GM04504 (cell line): ENCODE results near the gene SLC38A4.
"Not testable (repeated sequence)": the region's sequence is repeated elsewhere in the genome, so short reads cannot be mapped to it uniquely, and the experiment has no call there.

Experiments used
- DNase-seq: peaks from one replicate; pipeline ENCODE4 v3.0.0-alpha.2; 2012; ENCODE audit warnings: low read depth

The SLC38A4 gene

DNA sequence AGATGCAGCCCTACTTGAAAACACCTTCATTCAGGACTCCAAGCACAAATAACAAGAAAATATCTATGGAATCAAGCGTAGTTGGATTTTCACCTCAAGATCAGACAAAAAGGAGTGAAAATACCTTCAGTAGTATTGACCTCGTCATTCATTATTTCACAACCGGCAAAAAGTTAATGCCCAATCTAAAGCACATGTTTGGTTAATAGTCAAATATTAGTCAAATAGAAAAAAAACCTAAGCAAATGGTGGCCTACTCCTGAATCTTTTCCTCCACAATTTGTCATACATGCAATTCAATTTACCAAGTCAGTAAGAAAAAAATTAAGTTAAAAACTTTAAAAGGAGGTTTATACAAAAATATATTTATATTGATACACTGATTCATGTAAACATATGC is 50.0 kb downstream of the SLC38A4 start:
- DNase-seq, result no peak

- DNase-seq, result no peak
Measured at GRCh38 chr12:46774322-46774633, 51.5 kb downstream of the SLC38A4 start.

GRCh38 chr12:46773586-46774321 is 52.0 kb downstream of the SLC38A4 start:
- no peak for DNase-seq

DNA sequence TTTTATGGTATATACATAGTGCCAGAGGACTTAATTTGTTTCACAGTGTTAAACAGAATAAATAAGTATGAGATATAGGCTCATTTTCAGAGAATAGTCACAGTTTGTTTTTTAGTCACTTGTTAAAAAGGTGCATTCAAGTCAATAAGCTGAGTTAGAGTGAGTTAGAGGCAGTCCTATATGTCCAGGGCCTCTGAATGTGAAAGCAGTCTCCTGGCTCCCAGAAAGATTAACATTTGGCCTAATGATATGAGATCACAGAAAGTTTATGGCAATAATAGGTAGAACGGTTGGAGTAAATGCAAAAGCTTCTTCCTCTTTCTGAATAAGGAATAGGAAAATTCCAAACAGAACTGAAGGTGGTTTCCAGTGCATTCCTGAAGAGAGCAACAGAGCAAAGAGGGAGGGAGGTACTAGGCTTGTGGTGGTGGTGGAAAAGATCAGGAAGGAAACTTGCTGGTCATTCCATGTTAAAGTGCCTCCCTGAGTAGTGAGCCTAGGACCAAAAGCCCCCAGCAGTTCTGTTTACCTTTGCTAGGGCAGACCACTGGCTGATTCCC is 54.4 kb downstream of the SLC38A4 start:
- no peak for DNase-seq

DNA sequence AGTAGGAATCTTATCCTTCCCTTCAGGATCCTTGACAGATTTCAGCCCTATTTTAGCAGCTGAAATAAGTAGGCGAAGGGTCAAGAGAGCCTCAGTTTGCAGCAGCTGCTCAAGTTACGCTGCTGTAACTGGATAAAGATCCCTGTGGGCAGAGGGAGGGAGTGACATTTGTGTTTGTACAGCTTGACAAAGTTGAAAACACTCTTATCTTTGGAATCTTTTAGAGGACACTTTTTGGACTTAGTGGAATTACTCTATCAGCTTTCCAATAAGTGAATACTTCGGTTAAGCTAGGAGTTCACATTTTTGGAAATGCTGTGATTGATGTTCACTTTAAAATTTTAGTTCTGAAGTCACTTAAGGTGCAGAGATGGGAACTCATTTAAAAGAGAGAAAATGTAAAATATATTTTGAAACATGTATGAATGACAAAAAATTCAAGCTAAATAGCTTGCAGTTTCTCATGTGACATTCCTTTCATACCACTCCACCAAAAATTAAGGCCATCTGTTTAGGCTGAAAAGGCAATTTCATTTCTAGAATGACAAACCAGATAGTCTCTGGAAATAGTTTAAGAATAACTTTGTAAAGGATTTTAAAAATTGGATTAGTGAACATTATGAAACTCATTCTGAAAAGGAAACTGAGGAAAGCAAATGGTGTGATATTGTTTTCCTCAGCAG is 55.2 kb downstream of the SLC38A4 start:
- no peak for DNase-seq

DNA sequence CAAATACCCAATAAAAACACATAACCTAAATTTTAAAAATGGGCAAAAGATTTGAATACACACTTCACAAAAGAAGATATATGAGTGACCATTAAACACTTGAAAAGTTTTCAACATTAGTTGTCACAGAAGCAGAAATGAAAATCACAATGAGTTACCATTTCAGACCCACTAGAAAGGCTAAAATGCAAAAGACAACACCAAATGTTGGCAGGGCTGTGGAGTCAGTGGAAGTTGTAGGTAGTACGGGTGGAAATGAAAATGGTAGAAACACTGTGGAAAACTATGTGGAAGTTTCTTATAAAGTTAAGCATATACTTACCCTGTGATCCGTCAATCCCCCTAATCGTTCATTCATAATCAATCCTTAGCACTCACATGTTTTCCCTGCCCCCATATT is 61.8 kb downstream of the SLC38A4 start:
- DNase-seq, result no peak

DNA sequence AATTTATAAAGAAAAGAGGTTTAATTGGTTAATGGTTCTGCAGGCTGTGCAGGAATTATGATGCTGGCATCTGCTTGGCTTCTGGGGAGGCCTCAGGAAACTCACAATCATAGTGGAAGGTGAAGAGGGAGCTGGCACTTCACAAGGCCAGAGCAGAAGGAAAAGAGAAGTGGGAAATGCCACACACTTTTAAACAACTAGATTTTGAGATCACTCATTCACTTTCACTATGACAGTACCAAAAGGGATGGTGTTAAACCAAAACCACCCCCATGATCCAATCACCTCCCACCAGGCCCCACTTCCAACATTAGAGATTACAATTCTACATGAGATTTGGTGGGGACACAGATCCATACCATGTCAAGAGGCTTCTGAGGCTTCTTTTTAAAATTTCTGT is 62.6 kb downstream of the SLC38A4 start:
- no peak for DNase-seq

DNA sequence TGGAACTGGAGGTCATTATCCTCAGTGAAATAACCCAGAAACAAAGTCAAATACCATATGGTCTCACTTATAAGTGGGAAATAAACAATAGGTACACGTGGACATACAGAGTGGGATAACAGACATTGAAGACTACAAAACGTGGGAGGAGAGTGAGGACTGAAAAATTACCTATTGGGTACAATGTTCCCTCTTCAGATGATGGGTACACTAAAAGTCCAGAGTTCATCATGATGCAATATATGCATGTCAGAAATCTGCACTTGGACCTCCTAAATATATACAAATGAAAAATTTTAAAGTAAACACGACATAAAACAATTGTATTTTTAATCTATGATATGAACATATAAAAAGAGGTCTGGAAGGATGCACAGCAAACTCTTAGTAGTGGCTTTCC is 71.2 kb downstream of the SLC38A4 start:
- no peak for DNase-seq

GRCh38 chr12:46752396-46752795 is 73.4 kb downstream of the SLC38A4 start:
- no peak for DNase-seq

DNA sequence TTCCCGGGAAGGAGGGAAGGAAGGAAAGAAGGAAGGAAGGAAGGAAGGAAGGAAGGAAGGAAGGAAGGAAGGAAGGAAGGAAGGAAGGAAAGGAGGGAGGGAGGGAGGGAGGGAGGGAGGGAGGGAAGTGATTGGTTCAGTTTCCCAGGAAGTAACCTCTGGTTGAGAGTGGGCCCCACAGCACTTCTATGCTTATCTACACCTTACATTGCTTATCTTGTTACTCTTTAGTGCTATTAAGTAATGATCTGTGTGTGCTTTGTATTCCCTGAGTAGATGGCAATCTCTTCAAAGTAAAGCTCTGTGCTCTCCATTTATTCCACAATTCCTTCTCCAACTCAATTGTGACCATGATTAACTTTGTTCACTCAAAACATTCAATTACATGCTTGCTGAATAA is 74.6 kb downstream of the SLC38A4 start:
- DNase-seq, result no peak

DNA sequence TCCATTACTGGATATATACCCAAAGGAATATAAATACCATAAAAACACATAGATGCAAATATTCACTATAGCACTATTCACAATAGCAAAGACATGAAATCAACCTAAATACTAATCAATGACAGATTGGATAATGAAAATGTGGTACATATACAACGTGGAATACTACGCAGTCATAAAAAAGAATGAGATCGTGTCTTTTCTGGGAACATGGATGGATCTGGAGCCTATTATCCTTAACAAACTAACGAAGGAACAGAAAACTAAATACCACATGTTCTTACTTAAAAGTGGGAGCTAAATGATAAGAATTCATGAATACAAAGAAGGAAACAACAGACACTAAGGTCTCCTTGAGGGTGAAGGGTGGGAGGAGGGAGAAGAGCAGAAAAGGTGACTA is 76.5 kb downstream of the SLC38A4 start:
- DNase-seq, result no peak

DNA sequence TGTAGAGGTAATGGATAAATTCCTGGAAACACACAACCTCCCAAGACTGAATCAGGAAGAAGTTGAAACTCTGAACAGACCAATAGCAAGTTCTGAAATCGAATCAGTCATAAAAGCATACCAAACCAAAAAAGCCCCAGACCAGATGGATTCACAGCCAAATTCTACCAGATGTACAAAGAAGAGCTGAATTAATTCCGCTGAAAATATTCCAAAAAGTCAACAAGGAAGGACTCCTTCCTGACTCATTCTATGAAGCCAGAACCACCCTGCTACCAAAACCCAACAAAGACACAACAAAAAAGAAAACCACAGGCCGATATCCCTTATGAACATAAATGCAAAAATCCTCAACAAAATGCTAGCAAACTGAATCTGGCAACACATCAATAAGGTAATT is 81.5 kb downstream of the SLC38A4 start:
- peak; percentile 17 for DNase-seq

GRCh38 chr12:46743456-46743855 is 82.3 kb downstream of the SLC38A4 start:
- no peak for DNase-seq

DNA sequence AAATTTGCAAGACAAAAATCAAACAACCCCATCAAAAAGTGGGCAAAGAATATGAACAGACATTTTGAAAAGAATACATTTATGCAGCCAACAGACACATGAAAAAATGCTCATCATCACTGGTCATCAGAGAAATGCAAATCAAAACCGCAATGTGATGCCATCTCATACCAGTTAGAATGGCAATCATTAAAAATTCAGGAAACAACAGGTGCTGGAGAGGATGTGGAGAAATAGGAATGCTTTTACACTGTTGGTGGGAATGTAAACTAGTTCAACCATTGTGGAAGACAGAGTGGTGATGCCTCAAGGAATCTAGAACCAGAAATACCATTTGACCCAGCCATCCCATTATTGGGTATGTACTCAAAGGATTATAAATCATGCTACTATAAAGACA is 83.5 kb downstream of the SLC38A4 start:
- DNase-seq, result not testable (repeated sequence)

- DNase-seq, result no peak
Measured at GRCh38 chr12:46725332-46725731, 100.5 kb downstream of the SLC38A4 start.

DNA sequence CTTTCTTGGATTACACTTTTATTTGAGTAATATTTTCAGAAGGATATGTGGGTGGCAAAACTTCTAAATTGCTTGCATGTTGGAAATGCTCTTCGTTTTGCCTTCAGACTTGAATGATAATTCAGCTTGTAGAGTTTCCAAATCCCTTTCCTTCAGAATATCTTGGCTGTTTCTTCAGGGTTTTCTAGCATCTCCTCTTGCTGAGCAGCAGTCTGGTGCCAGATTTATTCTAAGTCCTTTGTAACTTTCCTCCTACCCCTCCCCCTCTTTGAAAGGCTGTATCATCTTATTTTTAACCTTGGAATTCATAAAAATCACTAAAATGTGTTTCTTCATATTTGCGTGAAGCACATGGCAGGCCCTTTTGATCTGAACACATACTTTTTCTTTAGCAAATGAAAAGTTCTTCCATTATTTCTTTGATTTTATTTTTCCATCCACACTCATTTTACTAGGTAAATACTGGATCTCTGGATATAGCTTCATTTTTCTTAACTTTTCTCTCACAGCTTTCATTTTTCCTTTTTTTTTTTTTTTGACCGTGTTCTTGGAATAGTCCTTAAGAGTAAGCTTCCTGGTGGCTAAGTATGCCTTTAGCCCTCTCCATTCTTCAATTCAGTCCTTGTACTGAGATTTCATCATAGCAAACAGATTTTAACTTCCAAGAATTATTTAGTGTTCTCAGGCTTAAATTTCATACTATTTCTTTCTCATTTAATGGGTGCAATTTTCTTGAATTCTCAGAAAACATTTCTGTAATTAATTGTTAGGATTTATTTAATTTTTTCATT is 102.0 kb downstream of the SLC38A4 start:
- no peak for DNase-seq

DNA sequence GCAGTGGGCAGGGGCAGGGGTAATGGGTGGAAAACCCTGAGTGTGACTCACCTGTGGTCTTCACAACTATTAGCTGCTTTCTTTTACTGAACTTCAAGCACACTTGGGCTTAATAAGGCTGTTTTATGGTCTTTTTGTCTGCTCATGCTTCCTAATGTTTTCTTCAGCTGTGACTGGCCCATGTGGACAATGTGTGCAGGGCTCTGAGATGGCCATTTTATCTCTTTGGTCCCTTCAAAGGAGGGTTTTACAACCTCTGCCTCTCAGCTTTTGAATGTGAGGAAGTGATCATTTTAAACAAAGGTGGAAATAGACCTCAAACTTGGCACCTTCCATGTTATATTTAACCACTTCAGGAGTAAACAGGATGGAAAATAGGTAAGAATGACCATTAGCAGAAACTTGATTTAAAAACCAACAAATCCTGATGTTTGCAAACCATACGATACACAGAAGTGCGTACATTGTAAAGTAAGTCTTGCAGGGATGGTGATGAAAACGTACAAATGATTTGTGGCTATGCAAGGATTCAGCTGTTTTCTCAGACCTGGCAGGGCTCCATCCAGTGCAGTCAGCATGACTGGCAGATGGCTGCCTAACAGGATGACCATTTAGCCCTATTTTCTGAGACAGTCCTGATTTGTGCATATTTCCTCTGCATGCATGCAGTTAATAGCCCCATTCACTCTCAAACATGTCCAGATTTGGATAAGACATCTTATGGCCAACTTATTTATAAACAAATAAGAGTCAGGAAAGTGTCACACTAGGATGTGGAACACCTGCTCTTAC is 103.2 kb downstream of the SLC38A4 start:
- DNase-seq, result peak; percentile 47

GRCh38 chr12:46718495-46718894 is 107.3 kb downstream of the SLC38A4 start:
- no peak for DNase-seq

GRCh38 chr12:46717868-46718267 is 107.9 kb downstream of the SLC38A4 start:
- no peak for DNase-seq

DNA sequence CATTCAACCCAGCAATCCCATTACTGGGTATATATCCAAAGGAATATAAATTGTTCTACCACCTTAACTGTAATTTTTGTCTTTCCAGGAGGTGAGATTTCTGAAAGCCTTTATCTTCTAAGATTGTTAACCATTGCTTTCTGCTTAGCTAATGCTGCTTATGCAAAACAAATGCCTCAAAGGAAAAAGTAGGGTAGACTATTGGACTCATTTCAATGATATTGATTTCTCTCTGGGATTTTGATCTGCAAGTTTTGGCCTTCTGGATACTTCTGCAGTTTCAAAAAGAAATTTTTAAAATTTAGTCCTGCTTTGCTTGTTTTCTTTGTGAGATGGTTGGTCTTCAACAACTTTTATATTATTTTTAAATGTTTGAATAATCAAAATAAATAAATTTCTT is 108.6 kb downstream of the SLC38A4 start:
- DNase-seq, result no peak
